GM04503 (cell line): Measurements from ENCODE around the gene RNU5B-1.
A peak's percentile ranks its signal among the peaks of the same experiment; 100 is the strongest.
"Not testable (repeated sequence)": the region's sequence is repeated elsewhere in the genome, so short reads cannot be mapped to it uniquely, and the experiment has no call there.

Experiments
- DNase-seq: peaks from one replicate; pipeline ENCODE4 v3.0.0-alpha.2; 2012; ENCODE audit warnings: low read depth

RNU5B-1 gene

DNA sequence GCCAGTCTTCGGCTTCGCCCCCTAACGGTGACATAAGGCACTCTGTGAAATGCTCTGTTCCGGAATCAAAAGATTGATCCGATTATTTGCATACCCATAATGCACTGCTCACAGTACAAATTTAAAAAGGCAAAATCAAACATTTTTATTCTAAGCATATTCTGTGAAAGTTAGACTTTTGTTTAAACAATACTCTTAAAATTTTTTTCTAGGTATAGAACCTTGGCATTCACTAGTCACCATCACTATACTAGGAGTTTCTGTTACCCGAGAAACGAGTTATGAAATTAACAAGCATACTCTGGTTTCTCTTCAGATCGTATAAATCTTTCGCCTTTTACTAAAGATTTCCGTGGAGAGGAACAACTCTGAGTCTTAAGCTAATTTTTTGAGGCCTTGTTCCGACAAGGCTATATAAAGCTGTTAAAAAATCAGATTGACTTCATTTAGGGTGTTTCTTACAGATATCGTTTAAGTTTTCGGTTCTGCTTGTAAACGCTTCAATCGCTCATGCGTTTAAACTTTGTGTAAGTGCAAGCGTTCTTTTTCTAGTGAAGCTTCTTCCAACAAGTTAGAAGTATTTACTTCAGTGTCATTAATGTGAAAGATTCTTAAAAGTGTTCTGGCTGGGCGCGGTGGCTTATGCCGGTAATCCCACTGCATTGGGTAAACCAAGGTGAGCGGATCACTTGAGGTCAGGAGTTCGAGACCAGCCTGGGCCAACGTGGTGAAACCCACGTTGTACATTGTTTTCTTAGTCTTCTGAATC is at the start of gene RNU5B-1:
RNU5B-1 (plus strand) TSS at position 297 of the 769 bp plus-strand sequence.
- DNase-seq = peak; percentile 94

- no peak for DNase-seq
Measured at GRCh38 chr15:65254758-65255157, 49.7 kb upstream of the RNU5B-1 start.

DNA sequence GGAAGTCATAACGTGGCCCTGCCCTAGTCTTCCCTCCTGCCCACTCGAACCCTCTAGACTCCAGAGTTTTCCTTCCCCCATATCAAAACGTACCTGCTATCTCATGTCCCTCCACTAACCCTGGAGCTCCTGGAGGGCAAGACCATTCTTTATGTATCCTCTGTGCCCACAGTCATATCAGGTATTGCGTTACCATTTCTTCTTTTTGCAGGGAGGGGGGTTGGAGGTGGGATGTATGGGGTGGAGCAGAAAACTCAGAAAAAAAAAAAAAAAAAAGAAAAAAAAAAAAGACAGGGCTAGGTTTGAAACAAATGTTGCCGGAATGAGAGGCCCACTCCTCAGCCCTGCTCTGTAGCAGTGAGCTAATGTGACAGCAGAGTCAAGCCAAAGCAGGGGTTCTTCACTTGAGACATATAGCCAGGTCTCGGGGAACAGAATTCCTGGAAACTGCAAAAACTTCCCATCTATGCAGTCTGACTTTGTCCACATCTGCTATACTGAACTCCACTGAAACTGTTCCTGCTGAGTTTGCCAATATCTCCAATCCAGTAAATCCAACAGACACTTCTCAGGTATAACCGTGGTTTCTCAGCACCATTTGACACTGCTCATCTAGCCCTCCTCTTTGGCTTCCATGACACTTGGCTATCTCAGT is 48.9 kb upstream of the RNU5B-1 start:
- no peak for DNase-seq

GRCh38 chr15:65258375-65259262 is 45.9 kb upstream of the RNU5B-1 start:
- DNase-seq = peak; percentile 90

DNA sequence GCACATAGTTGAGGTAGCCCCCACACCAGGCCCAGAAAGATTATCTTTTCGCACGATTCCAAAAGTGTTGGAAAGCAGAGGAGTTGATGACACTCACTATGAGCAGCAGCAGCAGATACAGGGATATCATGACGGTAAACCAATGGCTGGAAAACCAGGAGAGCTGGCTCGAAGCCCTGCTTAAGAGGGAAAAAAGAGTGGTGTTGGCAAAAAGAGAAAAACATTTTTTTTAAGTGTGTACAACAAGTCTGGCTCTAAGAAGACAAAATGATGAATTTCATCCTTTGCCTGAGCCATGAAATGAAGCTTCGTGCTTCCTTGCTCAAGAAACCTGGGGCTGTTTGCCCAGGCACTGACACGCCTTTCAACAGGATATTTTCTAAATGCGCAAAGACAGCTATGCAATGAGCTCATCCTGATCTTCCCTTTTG is 45.1 kb upstream of the RNU5B-1 start:
- peak; percentile 79 for DNase-seq

DNA sequence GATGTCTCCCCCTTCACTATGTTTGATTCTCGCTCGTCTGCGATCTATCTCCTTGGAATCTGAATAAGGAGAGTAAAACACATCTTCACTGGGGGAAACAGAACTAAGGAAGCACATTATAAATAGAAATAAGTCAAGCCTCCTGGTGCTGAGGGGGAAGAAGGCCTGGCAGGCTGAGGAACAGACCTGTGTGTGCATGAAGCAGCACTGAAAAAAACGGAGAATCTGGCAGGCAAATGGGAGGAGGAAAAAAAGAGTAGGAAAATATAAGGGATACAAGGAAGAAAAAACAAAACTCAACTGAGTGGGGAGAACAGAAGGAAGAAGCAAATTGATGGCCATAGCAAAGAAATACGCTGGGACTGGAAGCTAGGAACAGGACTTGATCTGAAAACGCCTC is 43.5 kb upstream of the RNU5B-1 start:
- no peak for DNase-seq

DNA sequence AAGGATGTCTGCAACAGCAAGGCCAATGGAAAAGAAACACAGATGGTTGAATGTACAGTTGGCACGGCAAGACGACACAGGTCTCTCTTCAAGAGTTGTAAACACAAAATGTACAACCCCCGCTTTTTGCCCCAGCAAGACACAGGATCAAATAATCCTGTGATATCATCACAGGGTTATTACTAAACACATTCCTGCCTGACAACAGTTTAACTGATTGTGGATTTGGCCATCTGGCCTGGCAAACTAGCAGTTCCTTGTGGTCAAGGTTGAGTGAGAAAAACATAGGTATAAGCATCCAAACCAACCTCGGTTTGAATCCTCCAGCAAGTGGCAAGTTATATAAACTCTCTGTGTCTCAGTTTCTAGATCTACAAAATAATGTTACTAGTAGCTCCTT is 41.2 kb upstream of the RNU5B-1 start:
- DNase-seq = no peak

DNA sequence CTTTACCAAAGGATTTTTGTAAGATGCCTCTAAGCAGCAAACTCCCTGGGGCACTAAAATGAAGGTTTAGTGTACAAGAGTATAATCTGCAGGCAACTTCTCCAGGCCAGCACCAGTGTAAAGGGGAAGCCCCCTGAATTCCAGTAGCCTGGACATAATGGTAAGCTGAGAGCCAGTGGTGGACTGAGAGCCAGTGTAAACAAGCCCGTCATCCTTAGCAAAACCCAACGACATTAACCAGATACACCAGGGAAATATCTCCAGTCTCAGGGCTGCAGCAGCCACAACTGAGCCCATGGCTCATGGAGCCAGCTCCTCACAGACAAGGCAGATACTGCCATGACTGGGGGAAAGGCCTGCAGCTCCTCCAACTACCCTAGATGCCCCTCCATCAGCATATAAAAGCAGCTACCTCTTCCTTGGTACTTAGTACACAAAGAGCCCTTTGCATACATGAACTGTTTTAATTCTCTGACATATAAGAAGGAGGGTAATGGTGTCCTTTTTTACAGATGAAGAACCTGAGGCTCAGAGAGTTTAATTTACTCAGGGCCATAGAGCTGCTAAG is 39.5 kb upstream of the RNU5B-1 start:
- DNase-seq = no peak

- no peak for DNase-seq
Measured at GRCh38 chr15:65266469-65266868, 38.0 kb upstream of the RNU5B-1 start.

DNA sequence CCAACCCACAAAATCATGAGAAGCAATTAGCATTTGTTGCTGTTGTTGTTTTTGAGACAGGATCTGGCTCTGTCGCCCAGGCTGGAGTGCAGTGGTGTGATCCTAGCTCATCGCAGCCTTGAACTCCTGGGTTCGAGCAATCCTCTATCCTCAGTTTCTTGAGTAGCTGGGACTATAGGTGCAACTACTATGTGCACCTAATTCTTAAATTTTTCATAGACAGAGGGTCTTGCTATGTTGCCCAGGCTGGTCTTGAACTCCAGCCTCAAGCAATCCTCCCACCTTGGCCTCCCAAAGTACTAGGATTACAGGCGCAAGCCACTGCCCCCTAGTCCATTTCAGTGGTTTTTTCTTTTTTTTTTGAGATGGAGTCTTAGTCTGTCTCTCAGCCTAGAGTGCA is 36.1 kb upstream of the RNU5B-1 start:
- no peak for DNase-seq

DNA sequence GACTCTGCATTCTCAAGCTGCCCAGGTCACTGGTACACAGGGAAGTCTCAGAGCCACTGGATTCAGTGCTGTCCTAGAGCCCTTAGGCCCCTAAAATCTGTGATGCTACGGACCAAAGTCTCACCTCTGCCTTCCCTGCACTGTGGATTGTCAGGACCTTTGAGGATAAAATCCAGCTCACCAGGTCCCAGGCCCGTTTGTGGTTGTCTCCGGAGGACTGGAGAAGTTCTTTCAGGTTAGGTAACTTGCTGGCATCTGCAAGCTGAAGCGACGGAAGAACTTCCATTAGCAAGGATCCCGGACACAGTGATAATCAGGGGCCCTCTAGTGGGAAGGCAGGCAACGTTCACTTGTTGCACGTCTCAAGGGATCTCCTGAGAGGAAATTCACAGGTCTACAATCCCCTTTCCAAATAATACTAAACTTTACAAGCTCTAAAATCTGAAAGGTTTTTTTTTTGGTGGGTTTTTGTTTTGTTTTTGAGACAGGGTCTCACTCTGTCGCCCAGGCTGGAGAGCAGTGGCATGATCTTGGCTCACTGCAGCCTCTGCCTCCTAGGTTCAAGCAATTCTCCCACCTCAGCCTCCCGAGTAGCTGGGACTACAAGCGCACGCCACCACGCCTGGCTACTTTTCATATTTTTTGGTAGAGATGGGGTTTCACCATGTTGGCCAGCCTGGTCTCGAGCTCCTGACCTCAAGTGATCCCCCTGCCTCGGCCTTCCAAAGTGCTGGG is 33.5 kb upstream of the RNU5B-1 start:
- DNase-seq = not testable (repeated sequence)

DNA sequence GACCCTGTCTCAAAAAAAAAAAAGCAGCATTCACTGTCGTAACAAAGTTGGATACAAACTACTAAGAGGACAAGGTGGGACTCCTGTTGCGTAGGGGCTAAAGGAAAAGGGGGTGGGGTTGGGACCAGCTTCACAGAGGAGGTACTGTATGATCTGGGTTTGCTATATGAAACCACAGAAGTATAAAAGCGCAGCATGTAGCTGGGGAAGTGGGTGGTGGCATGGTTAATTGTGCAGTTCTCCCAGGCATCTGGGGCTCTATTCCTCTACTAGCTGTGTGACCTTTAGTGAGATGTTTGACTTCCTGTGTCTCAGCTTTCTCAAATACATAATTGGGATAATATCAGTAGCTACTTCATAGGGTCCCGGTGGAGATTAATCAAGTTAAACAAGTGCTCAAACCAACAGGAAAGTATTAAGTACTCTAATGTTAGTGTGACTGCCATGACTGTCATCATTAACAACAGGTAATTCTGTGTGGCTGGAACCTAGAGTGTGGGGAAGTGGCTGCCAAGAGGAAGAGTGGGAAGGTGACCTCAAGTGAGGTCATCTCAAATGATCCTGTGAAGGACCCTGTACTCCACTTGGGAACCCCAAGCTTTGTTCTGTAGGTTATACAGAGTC is 29.3 kb upstream of the RNU5B-1 start:
- no peak for DNase-seq

GRCh38 chr15:65275728-65276126 is 28.8 kb upstream of the RNU5B-1 start:
- DNase-seq = no peak

DNA sequence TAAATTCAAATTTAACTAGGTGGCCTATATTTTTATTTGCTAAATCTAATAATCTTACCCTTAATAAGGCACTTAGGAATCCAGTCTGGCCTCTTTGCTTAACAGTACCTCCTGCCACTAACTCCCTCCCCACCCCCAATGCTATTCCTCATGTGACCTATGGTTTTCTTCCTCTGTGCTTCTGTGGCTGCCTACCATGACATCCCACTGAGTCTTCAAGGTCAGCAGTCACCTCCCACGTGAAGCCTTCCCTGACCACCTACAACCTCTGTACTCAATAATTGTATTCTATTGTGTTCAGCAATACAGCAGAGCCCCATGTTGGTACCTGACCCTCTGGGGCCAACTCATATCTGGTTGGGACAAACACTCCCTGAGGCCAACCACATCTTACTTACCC is 27.5 kb upstream of the RNU5B-1 start:
- DNase-seq = no peak

GRCh38 chr15:65278480-65278879 is 26.0 kb upstream of the RNU5B-1 start:
- DNase-seq = no peak

GRCh38 chr15:65285291-65286068 is 19.0 kb upstream of the RNU5B-1 start:
- no peak for DNase-seq

DNA sequence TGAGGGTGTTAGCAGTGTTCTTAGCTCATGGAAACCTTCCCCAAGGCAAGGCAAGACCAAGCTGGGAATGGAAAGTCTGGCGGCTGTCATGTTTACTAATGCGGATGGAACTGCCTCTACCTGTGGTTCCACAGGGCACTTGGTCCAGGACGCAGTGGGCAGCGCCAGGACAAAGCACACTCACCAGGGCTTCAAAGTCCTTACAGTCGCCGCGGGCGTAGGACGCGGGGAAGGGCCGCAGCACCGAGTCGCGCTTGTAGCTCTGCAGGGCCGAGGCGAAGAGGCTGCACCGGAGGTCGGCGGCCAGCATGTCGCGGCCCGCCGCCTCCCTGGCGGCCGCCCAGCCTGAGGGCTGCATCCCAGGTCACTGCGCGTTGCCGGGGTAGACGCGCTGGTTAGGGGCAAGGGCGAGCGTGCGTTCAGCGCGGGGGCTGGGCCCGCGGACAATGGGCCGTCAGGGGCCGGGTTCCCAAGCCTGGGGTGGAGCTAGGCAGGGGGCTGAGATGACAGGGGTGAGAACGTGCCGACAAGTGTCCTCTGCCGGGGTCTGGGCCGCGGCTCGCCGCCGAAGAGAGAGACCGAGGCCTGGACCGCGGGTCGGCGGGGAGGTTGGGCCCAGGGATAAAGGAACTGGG is 18.3 kb upstream of the RNU5B-1 start:
- no peak for DNase-seq

DNA sequence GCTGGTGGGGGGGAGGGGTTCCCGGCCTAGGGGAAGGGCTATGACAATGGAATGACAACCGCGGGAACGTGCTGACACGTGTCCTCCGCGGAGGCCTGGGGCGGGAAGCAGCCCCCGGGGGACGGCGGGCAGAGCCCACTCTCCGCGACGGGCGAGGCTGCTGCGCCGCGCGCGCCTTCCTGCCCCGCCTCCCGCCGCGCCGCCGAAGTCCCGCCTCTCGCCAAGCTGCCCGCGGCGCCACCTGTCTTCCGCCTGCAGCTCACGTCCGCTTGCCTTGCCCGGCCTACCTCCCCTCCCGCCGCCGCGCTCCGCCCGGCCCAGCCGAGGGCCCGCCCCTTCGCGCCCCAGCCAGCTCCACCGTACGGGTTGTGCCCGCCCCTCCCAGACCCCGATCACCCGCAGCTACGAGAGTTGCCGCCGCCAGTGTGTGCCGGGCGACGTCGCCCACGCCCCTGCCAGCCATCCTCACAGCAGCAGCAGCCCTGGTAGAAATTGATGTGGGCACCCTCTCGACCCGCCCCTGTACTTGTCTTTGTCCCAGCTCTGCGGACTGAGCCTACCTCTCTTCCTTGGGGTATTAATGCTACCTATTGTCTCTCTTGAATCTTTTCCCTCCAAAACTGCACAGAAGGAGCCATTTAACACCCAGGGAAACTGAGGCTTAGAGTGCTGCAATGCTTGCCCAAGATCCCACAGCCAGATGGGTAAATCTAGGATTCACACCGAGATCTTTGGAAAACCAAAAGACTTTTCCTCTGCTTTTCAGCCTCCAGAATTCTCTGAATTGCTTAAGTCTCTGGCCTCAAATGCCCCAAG is 17.6 kb upstream of the RNU5B-1 start, which contains the start of gene PARP16:
PARP16 (minus strand) TSS at position 180 of the 816 bp plus-strand sequence. CDS start 457 bp downstream, outside the sequence.
- no peak for DNase-seq

- DNase-seq = no peak
Measured at GRCh38 chr15:65287520-65287855, 17.0 kb upstream of the RNU5B-1 start.
